Activated T-helper 17 cell treated with anti-CD3 and anti-CD28 coated beads, Interleukin-2, amount 50 U/mL, for 72 hours (primary cell): ENCODE results near the gene KRTAP12-3. TPM values are rescaled to one million over a fixed set of nuclear protein-coding genes. Genes with fewer than 3 reads are reported as not detected.
"Not testable (repeated sequence)": the region's sequence is repeated elsewhere in the genome, so short reads cannot be mapped to it uniquely, and the experiment has no call there.

ENCODE experiments used
- ATAC-seq: fragments of 150-1000 bp; cut with Tn5 transposase; replicated peaks from 2 replicates; pipeline ENCODE4 v1.10.0; 2021; ENCODE audit warnings: mild to moderate bottlenecking, moderate library complexity
- H3K27ac Mint-ChIP-seq: one replicate; pipeline ENCODE4 v1.8.0; 2022; ENCODE audit warnings: mixed read lengths
- H3K27me3 Mint-ChIP-seq: one replicate; pipeline ENCODE4 v1.8.0; 2022; ENCODE audit warnings: mixed read lengths
- H3K36me3 Mint-ChIP-seq: one replicate; pipeline ENCODE4 v1.8.0; 2022; ENCODE audit warnings: low read depth, mild to moderate bottlenecking, mixed read lengths
- H3K4me1 Mint-ChIP-seq: one replicate; pipeline ENCODE4 v1.8.0; 2022; ENCODE audit warnings: mixed read lengths
- H3K4me3 Mint-ChIP-seq: one replicate; pipeline ENCODE4 v1.8.0; 2022; ENCODE audit warnings: mild to moderate bottlenecking, mixed read lengths
- H3K9me3 Mint-ChIP-seq: one replicate; pipeline ENCODE4 v1.8.0; 2022; ENCODE audit warnings: mixed read lengths
- total RNA-seq, 2 donors: library from RNA; stranded (reverse); gene quantifications; one replicate each; pipeline ENCODE4 v1.2.3, GENCODE V29; 2022

The KRTAP12-3 gene
- total RNA-seq, 2 donors from 2014 or later = not detected

DNA sequence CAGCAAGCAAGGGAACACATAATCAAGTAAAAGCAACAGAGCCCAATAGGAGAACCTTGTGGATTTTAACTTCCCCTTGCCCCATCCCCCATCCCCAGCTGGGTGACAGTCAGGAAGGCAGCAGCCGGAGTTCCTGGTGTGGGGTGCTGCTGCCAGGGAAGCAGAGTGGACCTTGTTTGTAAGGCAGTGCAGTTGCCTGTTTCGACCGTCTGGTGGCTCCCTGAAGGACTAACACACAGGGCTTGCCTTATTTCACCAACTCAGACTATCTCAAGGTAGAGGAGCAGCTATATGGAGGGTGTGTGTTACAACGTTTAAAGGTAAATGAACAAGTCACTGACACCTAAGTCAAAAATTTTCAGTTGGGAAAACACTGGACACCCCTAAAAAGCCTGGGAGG lies 39.2 kb upstream of the KRTAP12-3 start:
- ATAC-seq = peak; percentile 54
- Mint-ChIP-seq H3K36me3 (no peaks in the 10 kb centered on the region), H3K4me1 (peaks cover 15% of the 10 kb centered on the region), H3K27me3 (no peaks in the 10 kb centered on the region), H3K9me3 (peaks cover 23% of the 10 kb centered on the region), H3K4me3 (peak overlapping the region; percentile 74), H3K27ac (peak overlapping the region; percentile 91)

GRCh38 chr21:44618909-44619308 lies 38.8 kb upstream of the KRTAP12-3 start:
- peak; percentile 99 for ATAC-seq
- peak overlapping the region; percentile 74 for H3K4me3 Mint-ChIP-seq
- H3K27ac Mint-ChIP-seq = peak overlapping the region; percentile 91
- no peaks in the 10 kb centered on the region for H3K36me3 Mint-ChIP-seq
- no peaks in the 10 kb centered on the region for H3K27me3 Mint-ChIP-seq
- H3K9me3 Mint-ChIP-seq = peaks cover 27% of the 10 kb centered on the region
- H3K4me1 Mint-ChIP-seq = peaks cover 15% of the 10 kb centered on the region

GRCh38 chr21:44619886-44620285 lies 37.8 kb upstream of the KRTAP12-3 start:
- no peaks in the 10 kb centered on the region for H3K27me3 Mint-ChIP-seq
- peaks cover 15% of the 10 kb centered on the region for H3K4me1 Mint-ChIP-seq
- H3K27ac Mint-ChIP-seq = peak overlapping the region; percentile 91
- H3K9me3 Mint-ChIP-seq = peaks cover 35% of the 10 kb centered on the region
- H3K36me3 Mint-ChIP-seq = no peaks in the 10 kb centered on the region
- ATAC-seq = no peak
- no peak overlapping the region for H3K4me3 Mint-ChIP-seq

- Mint-ChIP-seq H3K4me1 (peaks cover 13% of the 10 kb centered on the region), H3K4me3 (no peak overlapping the region), H3K36me3 (no peaks in the 10 kb centered on the region), H3K9me3 (peaks cover 36% of the 10 kb centered on the region), H3K27me3 (no peaks in the 10 kb centered on the region), H3K27ac (no peak overlapping the region)
- no peak for ATAC-seq
Measured at GRCh38 chr21:44623575-44623974, 34.2 kb upstream of the KRTAP12-3 start.

DNA sequence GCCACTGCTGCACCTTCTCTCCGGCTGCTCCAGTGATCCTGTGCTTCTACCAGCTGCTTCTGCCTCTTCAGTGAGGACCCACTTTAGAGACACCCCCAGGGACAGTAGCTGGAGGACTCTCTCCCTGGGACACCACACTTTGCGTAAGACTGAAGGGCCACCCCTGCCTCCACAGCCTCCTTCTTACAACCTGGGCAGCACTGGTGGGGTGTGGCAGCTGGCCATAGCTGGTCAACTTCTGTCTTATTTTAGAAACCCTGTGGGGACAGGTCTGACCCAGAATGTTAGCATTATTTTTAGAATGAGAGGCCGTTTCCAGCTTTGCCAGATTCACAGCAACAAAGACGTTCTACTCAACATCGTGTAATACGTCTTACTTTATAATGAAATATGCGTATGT lies 32.0 kb upstream of the KRTAP12-3 start:
- no peaks in the 10 kb centered on the region for H3K27me3 Mint-ChIP-seq
- peaks cover 26% of the 10 kb centered on the region for H3K9me3 Mint-ChIP-seq
- H3K27ac Mint-ChIP-seq = no peak overlapping the region
- H3K4me3 Mint-ChIP-seq = no peak overlapping the region
- H3K36me3 Mint-ChIP-seq = no peaks in the 10 kb centered on the region
- peaks cover 15% of the 10 kb centered on the region for H3K4me1 Mint-ChIP-seq
- no peak for ATAC-seq

GRCh38 chr21:44626262-44626661 lies 31.5 kb upstream of the KRTAP12-3 start:
- ATAC-seq = peak; percentile 23

GRCh38 chr21:44626673-44627143 lies 31.0 kb upstream of the KRTAP12-3 start, which contains the start of gene KRTAP10-9:
TSS of gene KRTAP10-9 (plus strand) at chr21:44627093. CDS start at chr21:44627172, 79 bp downstream.
- Mint-ChIP-seq H3K9me3 (peaks cover 35% of the 10 kb centered on the region), H3K27me3 (no peaks in the 10 kb centered on the region), H3K4me3 (no peak within 1 kb of the TSS), H3K36me3 (no peaks in the 10 kb centered on the region), H3K27ac (no peak within 1 kb of the TSS), H3K4me1 (peaks cover 20% of the 10 kb centered on the region)
- ATAC-seq = no peak

More at GRCh38 chr21:44626262-44626661, 31.5 kb upstream of the KRTAP12-3 start:
- H3K4me1 Mint-ChIP-seq = peaks cover 20% of the 10 kb centered on the region
- no peaks in the 10 kb centered on the region for H3K27me3 Mint-ChIP-seq
- H3K36me3 Mint-ChIP-seq = no peaks in the 10 kb centered on the region
- no peak overlapping the region for H3K27ac Mint-ChIP-seq
- no peak overlapping the region for H3K4me3 Mint-ChIP-seq
- H3K9me3 Mint-ChIP-seq = peaks cover 30% of the 10 kb centered on the region

DNA sequence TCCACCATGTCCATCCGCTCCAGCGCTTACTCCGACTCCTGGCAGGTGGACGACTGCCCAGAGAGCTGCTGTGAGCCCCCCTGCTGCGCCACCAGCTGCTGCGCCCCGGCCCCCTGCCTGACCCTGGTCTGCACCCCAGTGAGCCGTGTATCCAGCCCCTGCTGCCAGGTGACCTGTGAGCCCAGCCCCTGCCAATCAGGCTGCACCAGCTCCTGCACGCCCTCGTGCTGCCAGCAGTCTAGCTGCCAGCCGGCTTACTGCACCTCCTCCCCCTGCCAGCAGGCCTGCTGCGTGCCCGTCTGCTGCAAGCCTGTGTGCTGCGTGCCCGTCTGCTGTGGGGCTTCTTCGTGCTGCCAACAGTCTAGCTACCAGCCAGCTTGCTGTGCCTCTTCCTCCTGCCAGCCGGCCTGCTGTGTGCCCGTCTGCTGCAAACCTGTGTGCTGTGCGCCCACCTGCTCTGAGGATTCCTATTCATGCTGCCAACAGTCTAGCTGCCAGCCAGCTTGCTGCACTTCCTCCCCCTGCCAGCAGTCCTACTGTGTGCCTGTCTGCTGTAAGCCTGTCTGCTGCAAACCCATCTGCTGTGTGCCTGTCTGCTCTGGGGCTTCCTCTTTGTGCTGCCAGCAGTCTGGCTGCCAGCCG lies 30.4 kb upstream of the KRTAP12-3 start:
- H3K36me3 Mint-ChIP-seq, H3K4me3 Mint-ChIP-seq, ATAC-seq, H3K27ac Mint-ChIP-seq, H3K27me3 Mint-ChIP-seq: not testable (repeated sequence)
- peaks cover 20% of the 10 kb centered on the region for H3K4me1 Mint-ChIP-seq
- H3K9me3 Mint-ChIP-seq = peaks cover 41% of the 10 kb centered on the region

- H3K4me3 Mint-ChIP-seq, H3K36me3 Mint-ChIP-seq, ATAC-seq, H3K27me3 Mint-ChIP-seq, H3K27ac Mint-ChIP-seq: not testable (repeated sequence)
- H3K4me1 Mint-ChIP-seq = peaks cover 20% of the 10 kb centered on the region
- H3K9me3 Mint-ChIP-seq = peaks cover 42% of the 10 kb centered on the region
Measured at GRCh38 chr21:44627831-44628233, 29.9 kb upstream of the KRTAP12-3 start.

DNA sequence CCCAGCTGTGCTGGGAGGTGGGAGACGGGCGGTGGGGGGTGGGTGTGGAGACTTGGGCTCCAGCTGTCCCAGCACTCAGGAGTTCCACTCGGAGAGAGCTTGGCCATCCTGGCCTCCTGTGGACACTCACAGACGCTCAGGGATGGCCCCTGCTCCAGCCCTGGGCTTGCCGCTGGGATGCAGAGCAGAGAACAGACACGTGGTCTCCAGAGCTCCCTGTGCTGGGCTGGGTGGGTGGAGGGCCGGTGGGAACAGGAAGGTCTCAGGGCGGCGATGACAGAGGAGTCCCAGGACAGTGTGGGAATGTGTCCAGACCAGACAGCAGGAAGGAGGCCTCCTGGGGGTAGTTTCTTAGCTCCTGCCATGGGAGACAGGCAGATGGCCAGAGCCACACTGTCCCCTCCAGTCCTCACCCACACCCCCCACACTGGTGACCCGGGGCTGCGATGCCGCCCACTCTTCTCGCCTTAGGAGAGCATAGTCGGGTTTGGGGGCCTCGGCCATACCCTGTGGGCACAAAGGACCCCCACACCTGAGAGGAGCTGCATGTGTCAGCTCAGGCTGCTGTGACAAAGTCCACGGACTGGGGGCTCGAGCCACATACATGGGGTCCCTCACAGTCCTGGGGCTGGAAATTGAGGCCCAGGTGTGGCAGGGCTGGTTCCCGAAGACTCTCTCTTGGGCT lies 28.9 kb upstream of the KRTAP12-3 start:
- H3K27me3 Mint-ChIP-seq = no peaks in the 10 kb centered on the region
- peaks cover 36% of the 10 kb centered on the region for H3K9me3 Mint-ChIP-seq
- H3K4me3 Mint-ChIP-seq = no peak overlapping the region
- H3K4me1 Mint-ChIP-seq = peaks cover 20% of the 10 kb centered on the region
- no peak for ATAC-seq
- no peaks in the 10 kb centered on the region for H3K36me3 Mint-ChIP-seq
- H3K27ac Mint-ChIP-seq = no peak overlapping the region

DNA sequence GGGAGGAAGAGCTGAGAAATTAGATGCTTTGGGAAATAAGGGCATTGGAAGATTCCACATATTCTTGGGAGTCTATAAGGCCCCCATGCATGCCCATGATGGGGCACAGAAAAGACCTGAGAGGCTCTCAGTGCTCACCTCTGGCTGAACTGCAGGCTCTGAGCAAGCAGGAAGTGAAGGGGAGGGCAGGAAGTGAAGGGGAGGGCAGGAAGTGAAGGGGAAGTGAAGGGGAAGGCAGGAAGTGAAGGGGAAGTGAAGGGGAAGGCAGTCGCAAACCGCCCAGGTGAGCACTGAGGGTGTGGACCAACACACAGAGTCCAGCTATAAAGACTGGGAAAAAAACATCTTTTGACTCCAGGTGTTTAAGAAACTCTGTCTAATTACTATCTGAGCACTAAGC lies 27.3 kb upstream of the KRTAP12-3 start:
- H3K4me3 Mint-ChIP-seq = no peak overlapping the region
- peaks cover 20% of the 10 kb centered on the region for H3K4me1 Mint-ChIP-seq
- peak overlapping the region; percentile 11 for H3K27ac Mint-ChIP-seq
- no peaks in the 10 kb centered on the region for H3K27me3 Mint-ChIP-seq
- no peaks in the 10 kb centered on the region for H3K36me3 Mint-ChIP-seq
- ATAC-seq = no peak
- peaks cover 26% of the 10 kb centered on the region for H3K9me3 Mint-ChIP-seq

GRCh38 chr21:44632067-44632466 lies 25.7 kb upstream of the KRTAP12-3 start:
- H3K4me1 Mint-ChIP-seq = peaks cover 20% of the 10 kb centered on the region
- no peaks in the 10 kb centered on the region for H3K27me3 Mint-ChIP-seq
- no peak overlapping the region for H3K4me3 Mint-ChIP-seq
- H3K36me3 Mint-ChIP-seq = no peaks in the 10 kb centered on the region
- ATAC-seq = no peak
- H3K27ac Mint-ChIP-seq = no peak overlapping the region
- peaks cover 26% of the 10 kb centered on the region for H3K9me3 Mint-ChIP-seq

GRCh38 chr21:44636209-44637017 lies 21.3 kb upstream of the KRTAP12-3 start:
- no peak overlapping the region for H3K27ac Mint-ChIP-seq
- no peak for ATAC-seq

GRCh38 chr21:44637018-44637850 lies 20.5 kb upstream of the KRTAP12-3 start, which contains the start of gene KRTAP10-10:
TSS of gene KRTAP10-10 (plus strand) at chr21:44637356. CDS start at chr21:44637418, 62 bp downstream.
- ATAC-seq = no peak
- H3K9me3 Mint-ChIP-seq = peaks cover 9% of the 10 kb centered on the region
- no peak within 1 kb of the TSS for H3K4me3 Mint-ChIP-seq
- no peak within 1 kb of the TSS for H3K27ac Mint-ChIP-seq
- H3K27me3 Mint-ChIP-seq = peaks cover 10% of the 10 kb centered on the region
- H3K36me3 Mint-ChIP-seq = no peaks in the 10 kb centered on the region
- peaks cover 5% of the 10 kb centered on the region for H3K4me1 Mint-ChIP-seq

More at GRCh38 chr21:44636209-44637017, 21.3 kb upstream of the KRTAP12-3 start:
- peaks cover 5% of the 10 kb centered on the region for H3K4me1 Mint-ChIP-seq
- no peaks in the 10 kb centered on the region for H3K36me3 Mint-ChIP-seq
- H3K4me3 Mint-ChIP-seq = no peak overlapping the region
- H3K27me3 Mint-ChIP-seq = peaks cover 10% of the 10 kb centered on the region
- peaks cover 15% of the 10 kb centered on the region for H3K9me3 Mint-ChIP-seq
